Raji (cell line): ENCODE results near the gene FGFBP2.

Source experiments
- POLR2A ChIP-seq: IDR thresholded peaks from 2 replicates; pipeline ENCODE4 v1.6.1; 2011; ENCODE audit warnings: low read depth, low read length, control low read depth; ENCODE audit not compliant: insufficient read depth

The FGFBP2 gene

DNA sequence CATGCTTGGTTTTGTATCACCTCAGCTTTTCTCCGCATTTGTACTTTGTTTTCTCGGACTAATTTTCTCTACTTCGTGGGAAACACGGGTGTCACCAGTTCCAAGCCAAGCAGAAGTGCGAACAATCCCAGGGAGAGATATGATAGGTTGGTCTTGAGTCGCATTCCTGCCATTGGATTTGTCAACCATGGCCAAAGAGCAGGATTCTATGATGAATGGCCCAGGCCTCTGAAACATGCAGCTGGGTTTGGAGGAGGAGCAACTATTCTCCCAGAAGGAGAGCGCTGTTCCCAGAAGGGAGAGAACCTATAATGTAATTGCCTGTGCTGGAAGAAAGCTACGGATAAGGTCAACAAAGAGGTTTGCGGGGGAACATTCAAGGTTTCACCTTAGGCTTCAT, 14.1 kb downstream of the FGFBP2 start:
- no peak for TF ChIP-seq POLR2A

DNA sequence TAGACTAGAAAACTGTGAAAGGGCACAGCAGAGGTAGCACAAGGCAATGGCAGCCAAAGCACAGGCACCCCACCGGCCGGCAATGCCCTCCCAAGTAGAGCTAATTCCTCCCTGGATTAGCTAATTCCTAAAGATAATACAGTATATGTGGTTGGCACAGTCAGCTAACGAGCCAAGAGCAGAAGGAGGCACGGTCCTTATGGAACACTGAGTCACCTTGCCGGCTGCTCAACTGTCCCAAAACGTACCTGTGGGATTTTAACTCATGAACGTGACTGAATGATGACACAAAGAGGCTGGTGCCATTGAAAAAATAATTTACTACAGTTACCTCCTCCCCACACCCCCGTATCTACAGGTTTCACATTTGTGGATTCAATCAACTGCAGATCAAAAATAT, 15.3 kb downstream of the FGFBP2 start:
- TF ChIP-seq POLR2A = no peak

DNA sequence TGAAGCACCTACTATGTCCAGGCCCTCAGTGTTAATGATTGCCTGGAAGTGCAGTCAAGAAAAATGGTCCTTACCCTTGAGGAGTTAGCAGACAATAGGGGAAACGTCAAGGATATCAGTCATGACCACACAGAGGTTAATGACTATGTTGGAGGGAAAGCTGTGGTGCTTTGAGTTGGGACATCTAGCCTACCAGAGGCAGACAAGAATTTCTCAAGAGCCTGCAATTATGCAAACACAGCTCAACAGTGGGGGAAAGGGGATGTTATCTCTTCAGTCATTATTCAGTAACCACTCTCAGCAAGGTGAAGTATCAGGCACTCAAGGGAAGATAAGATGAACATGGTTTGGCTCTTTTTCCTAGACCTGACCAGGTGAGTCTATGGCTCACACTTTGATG, 17.5 kb downstream of the FGFBP2 start:
- no peak for TF ChIP-seq POLR2A

GRCh38 chr4:15944895-15945294, 18.1 kb downstream of the FGFBP2 start:
- TF ChIP-seq POLR2A = no peak

- no peak for TF ChIP-seq POLR2A
Observed at GRCh38 chr4:15942283-15942682, 20.7 kb downstream of the FGFBP2 start.

DNA sequence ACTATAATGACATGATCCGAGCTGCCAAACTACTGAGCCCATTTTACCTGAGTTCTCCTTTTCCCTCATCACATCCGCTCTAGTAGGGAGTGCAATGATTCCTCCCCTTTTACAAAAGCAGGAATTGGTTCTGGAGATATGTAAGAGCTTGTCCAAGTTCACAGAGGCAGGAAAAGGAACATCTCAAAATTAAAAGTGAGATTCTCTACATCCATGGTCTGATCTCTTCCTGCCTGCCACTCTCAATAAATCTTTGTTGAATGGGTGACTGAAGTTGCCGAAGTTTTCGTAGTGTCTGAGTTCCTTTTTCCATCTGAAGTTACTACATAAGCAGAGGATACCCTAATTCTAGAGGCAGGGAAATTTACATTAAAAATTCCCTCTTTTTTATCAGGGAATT, 24.3 kb downstream of the FGFBP2 start, which contains the start of gene FGFBP1:
Gene FGFBP1, minus strand, starts transcription at position 101 of the 400 bp plus-strand sequence. CDS start 2,108 bp downstream, outside the sequence.
- TF ChIP-seq POLR2A = no peak

GRCh38 chr4:15938182-15938581, 24.8 kb downstream of the FGFBP2 start:
- no peak for TF ChIP-seq POLR2A

DNA sequence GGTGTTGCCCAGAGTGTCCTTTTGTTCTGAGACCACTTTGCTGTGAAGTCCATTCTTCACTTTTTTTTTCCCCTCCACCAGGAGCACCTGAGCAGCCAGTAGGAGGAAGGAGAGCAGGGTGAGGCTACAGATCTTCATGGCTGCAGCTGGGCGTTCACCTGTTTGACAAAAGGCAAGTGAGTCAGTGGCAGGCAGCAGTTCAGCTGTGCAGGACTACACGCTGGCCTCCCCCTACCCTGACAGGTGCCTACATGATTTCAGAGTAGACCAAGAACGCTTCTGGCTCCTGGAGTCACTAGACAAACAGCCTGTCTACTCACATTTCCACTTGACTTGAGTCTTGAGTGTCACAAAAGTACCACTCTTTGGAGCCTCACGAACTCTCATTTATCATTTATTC, 26.5 kb downstream of the FGFBP2 start:
- TF ChIP-seq POLR2A = no peak

GRCh38 chr4:15935504-15936402, 27.2 kb downstream of the FGFBP2 start:
- no peak for TF ChIP-seq POLR2A

GRCh38 chr4:15934259-15934658, 28.7 kb downstream of the FGFBP2 start:
- TF ChIP-seq POLR2A = no peak

DNA sequence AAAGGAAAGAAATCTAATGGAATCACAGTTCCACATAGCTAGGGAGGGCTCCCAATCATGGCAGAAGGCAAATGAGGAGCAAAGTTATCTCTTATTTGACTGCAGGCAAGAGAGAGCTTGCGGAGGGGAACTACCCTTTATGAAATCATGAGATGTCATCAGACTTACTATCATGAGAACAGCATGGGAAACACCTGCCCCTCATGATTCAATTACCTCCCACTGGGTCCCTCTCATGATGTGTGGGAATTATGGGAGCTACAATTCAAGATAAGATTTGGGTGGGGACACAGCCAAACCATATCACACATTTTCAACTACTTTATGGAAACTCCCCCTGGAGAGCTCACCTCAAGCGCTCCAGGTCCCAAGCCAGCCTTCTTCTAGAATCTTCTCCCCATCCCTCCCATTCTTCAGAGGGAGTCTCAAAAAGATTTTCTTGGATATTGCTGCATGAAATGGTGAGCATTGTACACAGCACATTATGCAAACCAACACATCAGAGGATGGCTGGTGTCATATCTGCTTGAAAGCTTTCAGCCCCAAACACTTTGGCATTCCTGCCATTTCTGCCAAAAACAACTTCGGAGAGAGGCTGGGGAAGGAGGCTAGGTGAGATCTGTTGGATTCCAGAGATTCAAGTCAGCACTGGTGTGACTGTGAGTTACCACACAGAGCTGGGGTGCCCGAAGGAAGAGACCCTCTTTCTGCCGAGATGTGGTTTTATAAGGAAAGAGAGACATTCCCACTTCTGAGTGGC, 31.3 kb downstream of the FGFBP2 start:
- TF ChIP-seq POLR2A = no peak

DNA sequence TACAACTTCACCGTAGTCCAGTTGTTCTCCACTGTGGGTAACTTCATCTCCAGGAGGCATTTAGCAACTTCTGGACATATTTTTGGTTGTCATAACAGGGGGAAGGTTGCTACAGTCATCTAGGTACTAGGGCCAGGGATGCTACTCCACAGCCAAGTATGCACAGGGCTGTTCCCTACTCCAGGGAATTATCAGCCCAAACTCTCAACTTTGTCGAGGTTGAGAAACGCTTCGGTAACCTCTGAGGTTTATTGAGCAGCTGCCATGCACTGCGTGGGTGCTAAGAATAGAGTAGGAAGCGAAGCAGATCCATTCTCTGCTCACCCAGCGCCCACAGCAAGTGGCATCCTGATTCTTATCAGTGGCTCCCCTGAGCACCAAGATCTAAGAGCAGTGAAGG, 32.7 kb downstream of the FGFBP2 start:
- TF ChIP-seq POLR2A = no peak

DNA sequence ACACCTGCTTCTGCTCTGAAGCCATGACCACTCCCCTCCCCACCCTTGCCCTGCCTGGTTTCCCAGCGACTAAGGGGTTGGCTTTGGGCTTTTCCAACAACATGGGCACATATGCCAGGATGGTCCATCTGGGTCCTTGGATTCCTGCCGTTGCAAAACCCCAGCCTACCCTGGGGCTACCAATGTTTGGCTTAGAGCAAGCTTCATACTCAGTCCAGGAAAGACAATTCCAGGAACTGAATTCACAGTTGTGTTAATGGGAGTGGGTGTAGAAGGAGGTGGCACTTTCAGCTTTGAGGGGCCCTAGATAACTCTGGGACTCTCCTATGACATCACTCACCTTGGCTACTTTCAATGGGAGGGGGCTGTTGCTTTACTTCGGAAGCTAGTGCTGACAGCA, 33.4 kb downstream of the FGFBP2 start:
- no peak for TF ChIP-seq POLR2A

DNA sequence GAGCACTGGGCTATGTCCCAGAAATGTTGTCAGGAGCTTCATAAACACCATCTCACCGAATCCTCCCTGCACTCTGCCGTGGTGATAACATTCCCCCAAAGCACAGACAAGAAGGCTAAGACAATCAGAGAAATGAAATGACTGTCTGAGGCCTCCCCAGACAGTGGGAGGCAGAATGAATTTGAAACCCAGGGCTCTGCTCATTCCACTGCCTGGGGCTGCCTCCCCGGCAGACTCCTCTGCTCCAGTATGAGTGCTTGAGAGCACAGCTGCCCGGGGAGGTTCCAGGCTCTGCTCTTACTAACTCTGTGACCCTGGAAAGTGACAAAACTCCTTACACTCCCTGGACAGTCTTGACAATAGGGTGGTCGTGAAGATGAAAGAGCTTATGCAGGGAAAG, 34.1 kb downstream of the FGFBP2 start:
- no peak for TF ChIP-seq POLR2A

DNA sequence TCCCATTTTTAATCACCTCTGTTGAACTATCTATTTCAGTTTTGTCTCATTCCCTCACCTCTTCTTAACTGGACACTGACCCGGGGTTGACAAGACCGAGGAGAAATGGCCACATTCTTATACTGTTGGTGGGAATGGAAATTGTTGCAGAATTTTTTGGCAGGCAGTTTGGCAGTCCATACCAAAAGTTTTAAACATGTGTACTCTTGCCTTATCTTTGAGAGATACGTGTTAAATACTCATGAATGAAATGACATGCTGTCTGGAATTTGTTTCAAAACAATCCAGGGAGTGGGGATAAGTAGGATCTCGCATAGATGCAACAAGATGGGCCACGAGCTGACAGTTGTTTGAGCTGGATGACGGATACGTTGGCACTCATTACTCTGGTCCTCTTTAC, 36.5 kb downstream of the FGFBP2 start:
- no peak for TF ChIP-seq POLR2A

GRCh38 chr4:15925830-15926229, 37.1 kb downstream of the FGFBP2 start:
- TF ChIP-seq POLR2A = no peak
